Hematopoietic multipotent progenitor cell treated with erythropoietin and hydrocortisone succinate and interleukin-3 and kit ligand, for 6 days (in vitro differentiated cells): ENCODE results near the gene MARCOL.
"Not testable (repeated sequence)": the region's sequence is repeated elsewhere in the genome, so short reads cannot be mapped to it uniquely, and the experiment has no call there.

ENCODE experiments used
- DNase-seq: peaks from one replicate; pipeline ENCODE4 v3.0.0-alpha.2; 2015

Gene MARCOL

DNA sequence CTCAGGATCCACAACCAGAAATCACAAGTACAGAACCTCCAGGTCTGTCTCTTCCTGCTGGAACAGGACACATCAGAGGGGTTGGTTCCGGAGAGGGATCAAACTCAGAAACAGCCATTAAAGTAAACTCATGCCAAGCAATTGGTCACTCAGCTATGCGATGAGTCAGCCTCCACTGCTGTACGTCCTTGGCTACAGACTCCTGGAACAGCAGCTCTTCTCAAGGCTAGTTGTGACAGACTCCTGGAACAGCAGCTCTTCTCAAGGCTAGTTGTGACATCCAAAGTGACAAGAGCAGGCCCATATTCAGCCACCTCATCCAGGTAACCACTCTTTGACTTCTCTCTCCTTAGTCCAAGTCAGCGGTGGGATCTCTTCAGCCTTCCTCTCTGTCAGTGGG lies 30.2 kb downstream of the MARCOL start, which contains the start of gene SPINK13:
TSS of gene SPINK13 (plus strand) at position 229 of the 400 bp plus-strand sequence. CDS start 1,279 bp downstream, outside the sequence.
- DNase-seq: no peak

DNA sequence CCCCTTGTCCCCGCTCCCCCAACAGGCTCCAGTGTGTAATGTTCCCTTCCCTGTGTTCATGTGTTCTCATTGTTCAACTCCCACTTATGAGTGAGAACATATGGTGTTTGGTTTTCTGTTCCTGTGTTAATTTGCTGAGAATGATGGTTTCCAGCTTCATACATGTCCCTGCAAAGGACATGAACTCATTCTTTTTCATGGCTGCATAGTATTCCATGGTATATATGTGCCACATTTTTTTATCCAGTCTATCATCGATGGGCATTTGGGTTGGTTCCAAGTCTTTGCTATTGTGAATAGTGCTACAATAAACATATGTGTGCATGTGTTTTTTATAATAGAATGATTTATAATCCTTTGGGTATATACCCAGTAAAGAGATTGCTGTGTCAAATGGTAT lies 36.8 kb downstream of the MARCOL start:
- not testable (repeated sequence) for DNase-seq

DNA sequence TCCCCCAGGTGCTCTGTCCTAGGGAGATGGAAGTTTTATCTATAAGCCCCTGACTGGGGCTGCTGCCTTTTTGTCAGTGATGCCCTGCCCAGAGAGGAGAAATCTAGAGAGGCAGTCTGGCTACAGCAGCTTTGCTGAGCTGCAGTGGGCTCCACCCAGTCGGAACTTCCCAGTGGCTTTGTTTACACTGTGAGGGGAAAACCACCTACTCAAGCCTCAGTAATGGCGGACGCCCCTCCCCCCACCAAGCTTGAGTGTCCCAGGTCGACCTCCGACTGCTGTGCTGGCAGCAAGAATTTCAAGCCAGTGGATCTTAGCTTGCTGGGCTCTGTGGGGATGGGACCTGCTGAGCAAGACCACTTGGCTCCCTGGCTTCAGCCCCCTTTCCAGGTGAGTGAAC lies 42.6 kb downstream of the MARCOL start:
- DNase-seq: not testable (repeated sequence)

DNA sequence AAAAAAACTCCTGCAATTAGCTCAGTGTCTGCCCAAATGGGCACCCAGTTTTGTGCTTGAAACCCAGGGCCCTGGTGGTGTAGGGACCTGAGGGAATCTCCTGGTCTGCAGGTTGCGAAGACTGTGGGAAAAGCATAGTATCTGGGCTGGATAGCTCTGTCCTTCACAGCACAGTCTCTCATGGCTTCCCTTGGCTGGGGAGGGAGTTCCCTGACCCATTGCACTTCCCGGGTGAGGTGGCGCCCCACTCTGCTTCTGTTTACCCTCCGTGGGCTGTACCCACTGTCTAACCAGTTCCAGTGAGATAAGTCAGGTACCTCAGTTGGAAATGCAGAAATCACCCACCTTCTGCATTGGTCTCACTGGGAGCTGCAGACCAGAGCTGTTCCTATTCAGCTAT lies 43.0 kb downstream of the MARCOL start:
- DNase-seq: not testable (repeated sequence)

DNA sequence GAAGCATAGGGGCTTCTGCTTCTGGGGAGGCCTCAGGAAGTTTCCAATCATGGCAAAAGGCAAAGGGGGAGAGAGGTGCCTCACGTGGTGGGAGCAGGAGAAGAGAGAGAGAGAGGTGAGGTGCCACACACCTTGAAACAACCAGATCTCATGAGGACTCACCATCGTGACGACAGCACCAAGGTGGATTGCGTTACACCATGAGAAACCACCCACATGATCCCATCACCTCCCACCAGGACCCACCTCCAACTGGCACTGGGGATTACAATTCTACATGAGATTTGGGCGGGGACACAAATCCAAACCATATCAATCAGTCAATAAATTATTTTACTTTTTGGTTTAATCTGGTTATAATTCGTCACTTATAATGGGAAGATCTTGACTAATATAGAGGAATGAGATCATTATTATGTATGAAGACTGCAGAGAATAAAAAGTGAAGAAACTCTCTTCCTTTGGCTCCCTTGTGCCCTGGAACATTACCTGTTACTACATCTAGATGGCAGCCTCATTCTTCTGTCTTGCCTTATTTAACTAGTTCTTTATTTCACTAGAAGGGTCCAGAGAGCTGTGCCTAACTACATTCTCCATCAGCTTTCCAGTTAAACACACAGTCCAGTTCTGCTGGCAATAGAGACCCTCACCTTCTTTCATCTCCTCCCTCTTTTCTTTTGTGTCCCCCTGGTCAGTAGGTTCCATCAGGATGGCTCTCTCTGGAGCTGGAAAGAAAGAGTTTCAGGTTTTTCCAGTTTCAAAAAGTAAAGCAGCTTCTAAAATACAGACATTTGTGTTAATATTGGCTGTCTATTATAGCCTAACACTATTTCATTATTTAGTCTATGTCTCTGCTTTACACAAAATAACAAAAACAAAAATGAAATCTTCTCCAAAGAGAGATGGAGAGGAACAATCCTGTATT lies 52.2 kb downstream of the MARCOL start:
- peak; percentile 70 for DNase-seq
